ENCODE measurements around the gene SLC35F3. TPM values are rescaled to one million over a fixed set of nuclear protein-coding genes. Genes with fewer than 3 reads are reported as not detected.

The SLC35F3 gene
- total and polyA plus RNA-seq, 9 donors = 0.04 to 0.69 (median 0.17) TPM; not detected in 3

DNA sequence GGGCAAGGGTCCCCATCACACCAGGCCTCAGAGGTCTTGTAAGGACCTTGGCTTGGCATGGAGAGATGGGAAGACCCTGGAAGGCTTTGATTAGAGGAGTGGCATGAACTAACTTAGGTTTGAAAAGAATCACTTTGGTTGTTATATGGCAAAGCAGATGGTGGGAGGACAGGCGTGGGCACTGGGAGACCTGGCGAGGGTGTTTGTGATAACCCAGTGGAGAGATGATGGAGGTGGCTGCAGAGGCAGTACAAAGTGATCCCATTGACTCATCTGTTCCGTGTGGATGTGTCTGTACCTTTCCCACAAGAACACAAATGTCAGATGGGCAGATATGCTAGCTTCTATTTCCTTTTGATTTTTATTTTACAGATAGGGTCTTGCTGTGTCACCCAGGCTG, 168.3 kb downstream of the SLC35F3 start:
- intact Hi-C loops (cut with DNase I) = no loop called here
- H3K4me3 ChIP-seq = no peak overlapping the region

DNA sequence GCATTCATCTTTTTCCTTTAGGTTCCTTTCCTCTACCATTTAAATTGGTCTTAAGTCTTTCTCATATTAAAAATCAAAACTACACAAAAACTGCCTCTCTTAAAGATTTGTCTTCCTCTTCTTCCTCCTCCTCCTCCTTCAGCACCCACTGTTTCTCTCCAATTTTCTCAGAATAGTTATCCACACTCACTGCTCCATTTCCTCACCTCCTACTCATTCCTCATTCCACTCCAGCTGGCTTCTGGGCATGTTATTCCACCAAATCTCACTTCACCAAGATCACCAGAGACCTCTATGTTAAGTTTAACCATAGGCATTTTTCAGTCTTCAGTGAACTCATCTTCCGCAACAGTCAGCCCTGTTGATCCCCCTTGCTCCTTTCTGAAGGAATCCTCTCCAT, 173.7 kb downstream of the SLC35F3 start:
- no peak for DNase-seq
- 94 to 97% (median 97%) methylated on average over 1 of the region's 1 CpG for WGBS, 3 donors
- no peak overlapping the region for H3K4me3 ChIP-seq
- no peaks in the 10 kb centered on the region for H3K9me3 ChIP-seq
- intact Hi-C loops (cut with DNase I) = no loop called here
- no peaks in the 10 kb centered on the region for H3K36me3 ChIP-seq
- TF ChIP-seq EP300 (IDR thresholded peaks at IDR 0.05) = no peak
- TF ChIP-seq POLR2A (IDR thresholded peaks at IDR 0.05) = no peak
- no peak for TF ChIP-seq CTCF (IDR thresholded peaks at IDR 0.05)
- no peaks in the 10 kb centered on the region for H3K4me1 ChIP-seq (ENCODE audit: insufficient read depth)
- H3K27ac ChIP-seq = no peak overlapping the region
- H3K27me3 ChIP-seq = no peaks in the 10 kb centered on the region

More for the DNA sequence above, 168.3 kb downstream of the SLC35F3 start:
- H3K27ac ChIP-seq = no peak overlapping the region
- WGBS, 3 donors = 74 to 88% (median 83%) methylated on average over 3 of the region's 3 CpGs
- no peak for DNase-seq
- no peaks in the 10 kb centered on the region for H3K9me3 ChIP-seq
- no peaks in the 10 kb centered on the region for H3K27me3 ChIP-seq
- no peaks in the 10 kb centered on the region for H3K36me3 ChIP-seq
- no peaks in the 10 kb centered on the region for H3K4me1 ChIP-seq (ENCODE audit: insufficient read depth)
- TF ChIP-seq EP300 (IDR thresholded peaks at IDR 0.05) (no peak), CTCF (IDR thresholded peaks at IDR 0.05) (no peak), POLR2A (IDR thresholded peaks at IDR 0.05) (no peak)

DNA sequence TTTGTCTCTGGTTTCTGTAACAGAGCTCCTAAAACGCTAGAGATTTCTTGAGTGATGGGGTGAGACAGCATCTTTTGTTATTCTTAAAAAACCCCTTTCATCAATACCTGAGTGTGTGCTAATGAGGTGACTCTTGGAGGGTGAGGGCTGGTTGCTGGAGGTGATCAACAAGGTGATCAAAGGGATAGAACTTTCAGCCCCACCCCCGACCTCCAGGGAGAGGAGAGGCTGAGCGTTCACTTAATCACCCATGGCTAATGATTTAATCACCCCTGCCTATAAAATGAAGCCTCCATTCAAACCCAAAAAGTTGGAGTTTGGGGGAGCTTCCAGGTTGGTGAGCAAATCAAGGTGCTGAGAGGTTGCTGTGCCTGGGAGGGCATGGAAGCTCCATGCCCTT, 175.4 kb downstream of the SLC35F3 start:
- no peak overlapping the region for H3K4me3 ChIP-seq
- H3K9me3 ChIP-seq = no peaks in the 10 kb centered on the region
- no peaks in the 10 kb centered on the region for H3K4me1 ChIP-seq (ENCODE audit: insufficient read depth)
- no peak for TF ChIP-seq EP300 (IDR thresholded peaks at IDR 0.05)
- TF ChIP-seq POLR2A (IDR thresholded peaks at IDR 0.05) = no peak
- TF ChIP-seq CTCF (IDR thresholded peaks at IDR 0.05) = no peak
- intact Hi-C loops (cut with DNase I) = no loop called here
- DNase-seq = no peak
- no peaks in the 10 kb centered on the region for H3K27me3 ChIP-seq
- WGBS, 3 donors = 30 to 51% (median 32%) methylated on average over 3 of the region's 3 CpGs
- no peaks in the 10 kb centered on the region for H3K36me3 ChIP-seq
- no peak overlapping the region for H3K27ac ChIP-seq

DNA sequence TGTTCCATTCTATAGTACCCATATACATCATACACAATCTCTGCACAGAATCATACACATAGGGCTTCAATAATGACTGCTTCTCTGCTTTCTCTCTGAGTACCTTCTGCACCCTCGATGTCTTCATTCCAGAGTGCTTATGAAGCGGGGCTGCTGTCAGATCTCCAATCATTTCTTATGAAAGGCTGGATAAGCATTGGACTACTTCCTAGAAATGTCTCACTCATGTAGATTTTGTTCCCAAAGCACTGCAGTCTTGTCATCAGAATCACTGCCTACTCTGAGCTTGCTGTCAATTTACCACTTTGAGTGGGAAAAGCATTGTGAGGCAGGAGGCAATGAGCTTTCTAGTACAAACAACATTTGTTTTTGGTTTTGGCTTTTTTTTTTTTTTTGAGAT, 179.0 kb downstream of the SLC35F3 start:
- no peak for TF ChIP-seq CTCF (IDR thresholded peaks at IDR 0.05)
- TF ChIP-seq POLR2A (IDR thresholded peaks at IDR 0.05) = no peak
- no peaks in the 10 kb centered on the region for H3K36me3 ChIP-seq
- H3K27ac ChIP-seq = no peak overlapping the region
- no peak for DNase-seq
- H3K9me3 ChIP-seq = no peaks in the 10 kb centered on the region
- 67 to 74% (median 68%) methylated on average over 2 of the region's 2 CpGs for WGBS, 3 donors
- intact Hi-C loops (cut with DNase I) = no loop called here
- H3K27me3 ChIP-seq = no peaks in the 10 kb centered on the region
- no peaks in the 10 kb centered on the region for H3K4me1 ChIP-seq (ENCODE audit: insufficient read depth)
- no peak overlapping the region for H3K4me3 ChIP-seq

DNA sequence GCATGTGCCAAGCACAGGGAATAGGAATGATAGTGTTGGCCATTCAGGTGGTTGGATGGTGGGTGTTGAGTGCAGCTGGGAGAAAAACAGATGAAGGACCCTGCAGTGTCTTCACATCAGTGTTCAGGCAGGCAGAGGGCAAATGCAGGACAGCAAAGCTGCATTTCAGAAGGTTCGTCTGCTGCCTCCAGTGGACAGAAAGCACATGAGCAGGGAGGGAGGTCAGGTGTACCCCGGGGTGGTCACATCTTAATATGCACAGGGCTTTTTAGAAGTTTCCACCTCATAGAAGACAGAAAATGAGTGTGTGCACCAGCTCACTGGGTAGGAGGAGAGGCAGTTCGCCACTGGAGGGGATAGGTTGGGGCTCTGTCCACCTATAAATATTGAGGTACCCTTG, 184.9 kb downstream of the SLC35F3 start:
- TF ChIP-seq CTCF (IDR thresholded peaks at IDR 0.05) (no peak), POLR2A (IDR thresholded peaks at IDR 0.05) (no peak), EP300 (IDR thresholded peaks at IDR 0.05) (no peak)
- no peaks in the 10 kb centered on the region for H3K27me3 ChIP-seq
- intact Hi-C loops (cut with DNase I) = no loop called here
- H3K4me1 ChIP-seq (ENCODE audit: insufficient read depth) = no peaks in the 10 kb centered on the region
- DNase-seq = no peak
- no peak overlapping the region for H3K27ac ChIP-seq
- H3K9me3 ChIP-seq = no peaks in the 10 kb centered on the region
- no peaks in the 10 kb centered on the region for H3K36me3 ChIP-seq
- WGBS, 3 donors = 68 to 80% (median 77%) methylated on average over 3 of the region's 3 CpGs
- H3K4me3 ChIP-seq = no peak overlapping the region

Measured in ovary (tissue), 9 donors.